ENCODE measurements around the gene PPM1L. TPM values are rescaled to one million over a fixed set of nuclear protein-coding genes. Genes with fewer than 3 reads are reported as not detected.

The PPM1L gene
- polyA plus RNA-seq, 3 donors = 5.5 to 9.9 (median 7.8) TPM

- WGBS (ENCODE audit: insufficient coverage) = 100% methylated on average over 3 of the region's 10 CpGs
- Histone ChIP-seq H2AFZ (ENCODE audit: insufficient read depth, low read depth, low read length, poor library complexity, severe bottlenecking) (no peak overlapping the region), H3K9me3 (replicated peaks in 1 of 2; ENCODE audit: control insufficient read depth in 1 of 2, insufficient read depth in 1 of 2, low read length in 2 of 2) (no peaks in the 10 kb centered on the region), H3K9ac (ENCODE audit: insufficient read depth, low read length, poor library complexity, severe bottlenecking) (no peak overlapping the region), H3K4me3 (replicated peaks in 1 of 3; ENCODE audit: low read depth in 2 of 3, low read length in 3 of 3) (no peak overlapping the region), H3K27ac (ENCODE audit: low read depth in 1 of 2, low read length in 2 of 2) (no peak overlapping the region), H3K36me3 (replicated peaks in 1 of 2; ENCODE audit: control insufficient read depth in 1 of 2, insufficient read depth in 2 of 2, low read length in 2 of 2) (no peaks in the 10 kb centered on the region), H3K4me2 (replicated peaks; ENCODE audit: extremely low read depth, low read length, poor library complexity, severe bottlenecking) (no peak overlapping the region), H3K4me1 (ENCODE audit: control insufficient read depth in 1 of 2, insufficient read depth in 2 of 2, low read length in 2 of 2) (no peaks in the 10 kb centered on the region), H4K20me1 (ENCODE audit: insufficient read depth, low read length) (peaks cover 4% of the 10 kb centered on the region), H3K27me3 (ENCODE audit: control insufficient read depth in 2 of 2, insufficient read depth in 2 of 2, low read length in 2 of 2) (no peaks in the 10 kb centered on the region), H3K79me2 (ENCODE audit: insufficient read depth, low read length) (no peaks in the 10 kb centered on the region)
- no peaks in the 10 kb centered on the region for H3K4me1 Mint-ChIP-seq
- H3K4me3 Mint-ChIP-seq = no peak overlapping the region
- TF ChIP-seq, protein P1, sequence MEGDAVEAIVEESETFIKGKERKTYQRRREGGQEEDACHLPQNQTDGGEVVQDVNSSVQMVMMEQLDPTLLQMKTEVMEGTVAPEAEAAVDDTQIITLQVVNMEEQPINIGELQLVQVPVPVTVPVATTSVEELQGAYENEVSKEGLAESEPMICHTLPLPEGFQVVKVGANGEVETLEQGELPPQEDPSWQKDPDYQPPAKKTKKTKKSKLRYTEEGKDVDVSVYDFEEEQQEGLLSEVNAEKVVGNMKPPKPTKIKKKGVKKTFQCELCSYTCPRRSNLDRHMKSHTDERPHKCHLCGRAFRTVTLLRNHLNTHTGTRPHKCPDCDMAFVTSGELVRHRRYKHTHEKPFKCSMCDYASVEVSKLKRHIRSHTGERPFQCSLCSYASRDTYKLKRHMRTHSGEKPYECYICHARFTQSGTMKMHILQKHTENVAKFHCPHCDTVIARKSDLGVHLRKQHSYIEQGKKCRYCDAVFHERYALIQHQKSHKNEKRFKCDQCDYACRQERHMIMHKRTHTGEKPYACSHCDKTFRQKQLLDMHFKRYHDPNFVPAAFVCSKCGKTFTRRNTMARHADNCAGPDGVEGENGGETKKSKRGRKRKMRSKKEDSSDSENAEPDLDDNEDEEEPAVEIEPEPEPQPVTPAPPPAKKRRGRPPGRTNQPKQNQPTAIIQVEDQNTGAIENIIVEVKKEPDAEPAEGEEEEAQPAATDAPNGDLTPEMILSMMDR (IDR thresholded peaks at IDR 0.05) = no peak
- peaks cover 0 to 2% (median 0%) of the 10 kb centered on the region in 3 donors for H3K27me3 Mint-ChIP-seq (ENCODE audit: low read depth in 3 of 3)
- no peaks in the 10 kb centered on the region for H3K36me3 Mint-ChIP-seq
- DNase-seq = no peak
- intact Hi-C loops (cut with micrococcal nuclease) = no loop called here
- no peaks in the 10 kb centered on the region for H3K9me3 Mint-ChIP-seq
- no peak overlapping the region for H3K27ac Mint-ChIP-seq
Observed at GRCh38 chr3:160927620-160928019, 171.6 kb downstream of the PPM1L start.

- no peaks in the 10 kb centered on the region for H3K4me1 ChIP-seq (ENCODE audit: control insufficient read depth in 1 of 2, insufficient read depth in 2 of 2, low read length in 2 of 2)
- H3K9ac ChIP-seq (ENCODE audit: insufficient read depth, low read length, poor library complexity, severe bottlenecking) = no peak overlapping the region
- TF ChIP-seq, protein P1 (IDR thresholded peaks at IDR 0.05) = peak; percentile 16
- no peaks in the 10 kb centered on the region for H3K79me2 ChIP-seq (ENCODE audit: insufficient read depth, low read length)
- H3K4me1 Mint-ChIP-seq = no peaks in the 10 kb centered on the region
- H3K4me2 ChIP-seq (replicated peaks; ENCODE audit: extremely low read depth, low read length, poor library complexity, severe bottlenecking) = no peak overlapping the region
- H3K9me3 Mint-ChIP-seq = no peaks in the 10 kb centered on the region
- H4K20me1 ChIP-seq (ENCODE audit: insufficient read depth, low read length) = peaks cover 4% of the 10 kb centered on the region
- H3K9me3 ChIP-seq (replicated peaks in 1 of 2; ENCODE audit: control insufficient read depth in 1 of 2, insufficient read depth in 1 of 2, low read length in 2 of 2) = no peaks in the 10 kb centered on the region
- H3K36me3 ChIP-seq (replicated peaks in 1 of 2; ENCODE audit: control insufficient read depth in 1 of 2, insufficient read depth in 2 of 2, low read length in 2 of 2) = no peaks in the 10 kb centered on the region
- no peaks in the 10 kb centered on the region for H3K27me3 ChIP-seq (ENCODE audit: control insufficient read depth in 2 of 2, insufficient read depth in 2 of 2, low read length in 2 of 2)
- H3K36me3 Mint-ChIP-seq = no peaks in the 10 kb centered on the region
- intact Hi-C loops (cut with micrococcal nuclease) = no loop called here
- WGBS (ENCODE audit: insufficient coverage) = 80% methylated on average over 1 of the region's 5 CpGs
- H3K27ac ChIP-seq (ENCODE audit: low read depth in 1 of 2, low read length in 2 of 2) = no peak overlapping the region
- DNase-seq = no peak
- no peak overlapping the region for H3K27ac Mint-ChIP-seq
- H3K4me3 ChIP-seq (replicated peaks in 1 of 3; ENCODE audit: low read depth in 2 of 3, low read length in 3 of 3) = no peak overlapping the region
- H2AFZ ChIP-seq (ENCODE audit: insufficient read depth, low read depth, low read length, poor library complexity, severe bottlenecking) = no peak overlapping the region
- peaks cover 0 to 2% (median 0%) of the 10 kb centered on the region in 3 donors for H3K27me3 Mint-ChIP-seq (ENCODE audit: low read depth in 3 of 3)
- no peak overlapping the region for H3K4me3 Mint-ChIP-seq
Observed at GRCh38 chr3:160928183-160928726, 172.2 kb downstream of the PPM1L start.
